Activated naive CD8-positive, alpha-beta T cell treated with anti-CD3 and anti-CD28 coated beads, Interleukin-2, amount 50 U/mL, for 16 hours (primary cell): ENCODE data around the gene CENPQ.

Experiments used
- DNase-seq: peaks from one replicate; pipeline ENCODE4 v3.0.0-alpha.2; 2020; ENCODE audit warnings: low read depth, low spot score

CENPQ gene

GRCh38 chr6:49504666-49505065 lies 41.5 kb downstream of the CENPQ start:
- DNase-seq: no peak

- DNase-seq: no peak
Measured at GRCh38 chr6:49506569-49507111, 43.5 kb downstream of the CENPQ start.

GRCh38 chr6:49509342-49509741 lies 46.2 kb downstream of the CENPQ start:
- DNase-seq: no peak

GRCh38 chr6:49513153-49513989 lies 50.2 kb downstream of the CENPQ start:
- no peak for DNase-seq

GRCh38 chr6:49514571-49515484 lies 51.7 kb downstream of the CENPQ start:
- DNase-seq: no peak

- DNase-seq: no peak
Measured at GRCh38 chr6:49515485-49516146, 52.4 kb downstream of the CENPQ start.

GRCh38 chr6:49516147-49516505 lies 53.0 kb downstream of the CENPQ start:
- DNase-seq: no peak

GRCh38 chr6:49517919-49518318 lies 54.7 kb downstream of the CENPQ start:
- no peak for DNase-seq

GRCh38 chr6:49519660-49520059 lies 56.5 kb downstream of the CENPQ start:
- no peak for DNase-seq

GRCh38 chr6:49522710-49523593 lies 59.8 kb downstream of the CENPQ start:
- DNase-seq: no peak

GRCh38 chr6:49523901-49524300 lies 60.7 kb downstream of the CENPQ start:
- no peak for DNase-seq

- no peak for DNase-seq
Measured at GRCh38 chr6:49524541-49524940, 61.4 kb downstream of the CENPQ start.

- no peak for DNase-seq
Measured at GRCh38 chr6:49526598-49526997, 63.4 kb downstream of the CENPQ start.

GRCh38 chr6:49527320-49527719 lies 64.2 kb downstream of the CENPQ start:
- no peak for DNase-seq

GRCh38 chr6:49528571-49528970 lies 65.4 kb downstream of the CENPQ start:
- no peak for DNase-seq

GRCh38 chr6:49530141-49530776 lies 67.1 kb downstream of the CENPQ start:
- DNase-seq: no peak

GRCh38 chr6:49531774-49532569 lies 68.8 kb downstream of the CENPQ start:
- no peak for DNase-seq

- DNase-seq: no peak
Measured at GRCh38 chr6:49535795-49536194, 72.6 kb downstream of the CENPQ start.

- DNase-seq: no peak
Measured at GRCh38 chr6:49539102-49539501, 75.9 kb downstream of the CENPQ start.

- no peak for DNase-seq
Measured at GRCh38 chr6:49540614-49541013, 77.4 kb downstream of the CENPQ start.
